Endothelial cell of umbilical vein (primary cell): Measurements from ENCODE around the gene PLS1.

Experiments
- CTCF ChIP-seq, 2 donors: IDR thresholded peaks; 1 replicate in 1 of 2; 2 replicates in 1 of 2; pipeline ENCODE4 v1.5.1; 2011; ENCODE audit warnings: low read length in 2 of 2, mild to moderate bottlenecking in 2 of 2, moderate library complexity in 2 of 2, control low read depth in 1 of 2, inconsistent platforms in 1 of 2, low read depth in 1 of 2; ENCODE audit not compliant: insufficient read depth in 1 of 2; ENCODE audit errors: extremely low read depth in 1 of 2
- MAX ChIP-seq: IDR thresholded peaks from 2 replicates; pipeline ENCODE4 v1.6.1; 2011; ENCODE audit not compliant: insufficient read depth, insufficient read length

- no peak for TF ChIP-seq MAX
- TF ChIP-seq CTCF (IDR thresholded peaks at IDR 0.05; ENCODE audit: extremely low read depth in 1 of 2, insufficient read depth in 1 of 2, low read depth in 1 of 2, low read length in 2 of 2), result no peak
Measured at GRCh38 chr3:142723665-142723967, 127.4 kb downstream of the PLS1 start.
